SU-DHL-6 (cell line): ENCODE measurements around the gene RBFOX1.

ENCODE experiments used
- H2AFZ ChIP-seq: fragments of 200-600 bp; sonication (generic); 2 replicates; pipeline ENCODE4 v1.6.1; 2014; ENCODE audit warnings: low read depth, mild to moderate bottlenecking, moderate library complexity, mixed read lengths, antibody characterized with exemption, low read length; ENCODE audit not compliant: severe bottlenecking
- H3F3A ChIP-seq: fragments of 200-600 bp; shearing (Covaris generic); 2 replicates; pipeline ENCODE4 v1.6.0; 2016; ENCODE audit warnings: antibody characterized with exemption, mild to moderate bottlenecking; ENCODE audit not compliant: insufficient read depth
- H3K27ac ChIP-seq: fragments of 200-600 bp; sonication (generic); 2 replicates; pipeline ENCODE4 v1.5.1; 2016; ENCODE audit warnings: low read depth, mild to moderate bottlenecking, low read length, moderate library complexity, mixed read lengths
- H3K27me3 ChIP-seq: fragments of 200-600 bp; sonication (generic), shearing (Covaris generic); 2 replicates; pipeline ENCODE4 v1.6.0; 2014; ENCODE audit warnings: mild to moderate bottlenecking, low read length
- H3K36me3 ChIP-seq: fragments of 200-600 bp; sonication (generic); 2 replicates; pipeline ENCODE4 v1.6.1; 2014; ENCODE audit warnings: mild to moderate bottlenecking, low read length, mixed read lengths
- H3K4me2 ChIP-seq: fragments of 300-600, 200-600 bp; shearing (Covaris generic), sonication (generic); 2 replicates; pipeline ENCODE4 v1.6.0; 2014; ENCODE audit warnings: low read length, low read depth, mild to moderate bottlenecking; ENCODE audit not compliant: poor library complexity, severe bottlenecking
- H3K4me3 ChIP-seq: fragments of 200-600 bp; sonication (generic); 2 replicates; pipeline ENCODE4 v1.5.1; 2014; ENCODE audit warnings: antibody characterized with exemption, low read length, mild to moderate bottlenecking, mixed read lengths; ENCODE audit not compliant: insufficient read depth, poor library complexity, severe bottlenecking
- H3K79me2 ChIP-seq: fragments of 200-600 bp; sonication (generic); 2 replicates; pipeline ENCODE4 v1.6.1; 2014; ENCODE audit warnings: mild to moderate bottlenecking, low read length, moderate library complexity; ENCODE audit not compliant: insufficient read depth
- H3K9ac ChIP-seq: fragments of 200-600 bp; sonication (generic); 2 replicates; pipeline ENCODE4 v1.7.0; 2014; ENCODE audit warnings: mild to moderate bottlenecking, low read length
- H3K9me2 ChIP-seq: fragments of 200-600 bp; sonication (generic); replicated peaks from 2 replicates; pipeline ENCODE4 v1.6.1; 2014; ENCODE audit warnings: low read length; ENCODE audit not compliant: insufficient read depth
- H3K9me3 ChIP-seq: fragments of 200-600 bp; sonication (generic); 2 replicates; pipeline ENCODE4 v1.6.1; 2014; ENCODE audit warnings: low read length, mixed read lengths; ENCODE audit not compliant: insufficient read depth
- H4K20me1 ChIP-seq: fragments of 200-600 bp; sonication (generic); 2 replicates; pipeline ENCODE4 v1.6.1; 2014; ENCODE audit warnings: low read depth, mild to moderate bottlenecking, antibody characterized with exemption, low read length, moderate library complexity, mixed read lengths
- CTCF ChIP-seq: fragments of 200-600 bp; sonication (generic); IDR thresholded peaks from one replicate; pipeline ENCODE4 v1.5.1; 2017; ENCODE audit warnings: antibody characterized with exemption, mild to moderate bottlenecking, low read length, moderate library complexity; ENCODE audit not compliant: insufficient read depth, poor library complexity, severe bottlenecking
- EZH2phosphoT487 ChIP-seq: fragments of 200-600 bp; sonication (generic), shearing (Covaris generic); conservative IDR thresholded peaks from 2 replicates; pipeline ENCODE4 v1.6.1; 2018; ENCODE audit warnings: mild to moderate bottlenecking, antibody characterized with exemption, low read length, moderate library complexity, mixed read lengths

RBFOX1 gene

DNA sequence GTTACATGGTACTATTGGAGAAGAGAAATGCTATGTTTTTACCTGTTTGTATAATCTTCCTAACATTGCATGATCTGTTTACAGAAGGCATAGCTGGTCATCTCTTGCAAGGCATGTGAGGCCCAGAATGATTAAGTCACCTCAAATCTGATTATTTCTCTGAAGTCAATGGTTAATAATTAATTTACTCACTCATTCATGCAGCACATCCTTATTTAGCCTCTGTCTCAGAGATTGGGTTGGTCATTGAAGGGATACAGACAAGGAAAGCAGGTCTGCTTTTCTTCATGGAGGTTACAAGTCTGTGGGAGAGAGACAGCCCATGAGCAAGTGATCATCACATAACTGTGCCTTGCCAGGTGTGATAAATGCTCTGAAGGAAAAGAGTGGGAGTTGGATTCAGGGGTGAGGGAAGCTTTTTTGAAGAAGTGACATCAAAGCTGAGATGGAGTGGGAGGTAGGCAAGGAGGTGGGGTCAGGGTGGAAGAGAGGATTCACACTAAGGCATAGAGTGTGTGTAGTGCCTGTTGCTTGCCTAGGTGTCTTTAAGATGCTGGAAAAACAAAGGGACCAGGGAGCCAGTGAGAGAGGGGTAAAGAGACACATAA lies 16.3 kb upstream of the RBFOX1 start:
- Histone ChIP-seq H3F3A (no peaks in the 10 kb centered on the region), H3K9me2 (no peaks in the 10 kb centered on the region), H3K9ac (no peak overlapping the region), H3K27ac (no peak overlapping the region), H3K9me3 (no peaks in the 10 kb centered on the region), H4K20me1 (no peaks in the 10 kb centered on the region), H3K27me3 (no peaks in the 10 kb centered on the region), H3K4me2 (no peak overlapping the region), H3K4me3 (no peak overlapping the region), H3K79me2 (no peaks in the 10 kb centered on the region), H3K36me3 (no peaks in the 10 kb centered on the region), H2AFZ (no peak overlapping the region)
- TF ChIP-seq EZH2phosphoT487 (no peak), CTCF (no peak)

- no peak overlapping the region for H3K9ac ChIP-seq
- no peaks in the 10 kb centered on the region for H3K79me2 ChIP-seq
- no peaks in the 10 kb centered on the region for H3K9me3 ChIP-seq
- TF ChIP-seq CTCF, result no peak
- TF ChIP-seq EZH2phosphoT487, result no peak
- H3K4me2 ChIP-seq, result no peak overlapping the region
- H3K4me3 ChIP-seq, result no peak overlapping the region
- no peaks in the 10 kb centered on the region for H4K20me1 ChIP-seq
- H3K27ac ChIP-seq, result no peak overlapping the region
- no peaks in the 10 kb centered on the region for H3K36me3 ChIP-seq
- H3F3A ChIP-seq, result no peaks in the 10 kb centered on the region
- no peak overlapping the region for H2AFZ ChIP-seq
- no peaks in the 10 kb centered on the region for H3K9me2 ChIP-seq
- no peaks in the 10 kb centered on the region; the same call in 1 of the 2 replicates for H3K27me3 ChIP-seq
These were observed 14.7 kb upstream of the RBFOX1 start for GRCh38 chr16:7317982-7318381.

DNA sequence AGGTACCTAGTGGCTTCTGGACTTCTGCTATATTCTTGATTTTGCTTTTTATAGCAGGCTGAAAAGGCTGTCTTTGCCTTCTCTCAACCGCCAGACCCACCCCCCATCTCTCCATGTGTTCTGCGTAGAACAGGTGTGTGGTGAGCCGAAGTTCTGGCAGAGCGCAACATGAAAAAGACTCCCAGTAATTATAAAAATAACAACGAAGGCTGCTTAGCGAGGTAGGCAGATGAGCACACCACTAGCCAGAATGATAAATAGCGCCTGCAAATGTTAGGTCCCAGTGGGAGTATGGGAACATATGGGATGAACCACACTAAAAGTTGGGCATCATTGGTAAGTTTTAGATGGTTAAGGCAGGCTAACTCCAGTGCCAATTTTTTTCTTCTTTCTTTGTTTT lies 14.0 kb upstream of the RBFOX1 start:
- TF ChIP-seq CTCF, result no peak
- no peak for TF ChIP-seq EZH2phosphoT487
- no peaks in the 10 kb centered on the region for H3K9me3 ChIP-seq

More for the DNA sequence above, 14.0 kb upstream of the RBFOX1 start:
- Histone ChIP-seq H3K4me2 (no peak overlapping the region), H4K20me1 (no peaks in the 10 kb centered on the region), H3F3A (no peaks in the 10 kb centered on the region), H2AFZ (no peak overlapping the region), H3K4me3 (no peak overlapping the region), H3K27me3 (no peaks in the 10 kb centered on the region; the same call in 1 of the 2 replicates), H3K9ac (no peak overlapping the region), H3K36me3 (no peaks in the 10 kb centered on the region), H3K79me2 (no peaks in the 10 kb centered on the region), H3K27ac (no peak overlapping the region), H3K9me2 (no peaks in the 10 kb centered on the region)
